OCI-LY1 (cell line): ENCODE measurements around the gene THSD7A.

Experiments used
- H2AFZ ChIP-seq: fragments of 200-600 bp; sonication (generic), shearing (Covaris generic); 2 replicates; pipeline ENCODE4 v1.6.0; 2014; ENCODE audit warnings: antibody characterized with exemption, mild to moderate bottlenecking, low read length
- H3F3A ChIP-seq: fragments of 200-600 bp; sonication (generic), shearing (Covaris generic); 2 replicates; pipeline ENCODE4 v1.6.0; 2014; ENCODE audit warnings: mild to moderate bottlenecking, antibody characterized with exemption, low read length, moderate library complexity; ENCODE audit not compliant: insufficient read depth
- H3K27ac ChIP-seq: fragments of 200-600 bp; sonication (generic); 2 replicates; pipeline ENCODE4 v1.5.1; 2014; ENCODE audit warnings: low read length, mixed run types, mild to moderate bottlenecking, low read depth; ENCODE audit not compliant: poor library complexity, severe bottlenecking
- H3K27me3 ChIP-seq: fragments of 200-600 bp; sonication (generic); 2 replicates; pipeline ENCODE4 v1.6.0; 2014; ENCODE audit warnings: antibody characterized with exemption, mild to moderate bottlenecking, low read length, moderate library complexity; ENCODE audit not compliant: insufficient read depth
- H3K36me3 ChIP-seq: fragments of 200-600 bp; sonication (generic); 2 replicates; pipeline ENCODE4 v1.6.1; 2014; ENCODE audit warnings: mild to moderate bottlenecking, antibody characterized with exemption, low read length, moderate library complexity, mixed read lengths; ENCODE audit not compliant: insufficient read depth
- H3K4me1 ChIP-seq: fragments of 200-600 bp; sonication (generic); 2 replicates; pipeline ENCODE4 v1.5.1; 2014; ENCODE audit warnings: mild to moderate bottlenecking, low read length, moderate library complexity; ENCODE audit not compliant: insufficient read depth, severe bottlenecking
- H3K4me2 ChIP-seq: fragments of 200-600 bp; sonication (generic), shearing (Covaris generic); 2 replicates; pipeline ENCODE4 v1.6.1; 2014; ENCODE audit warnings: low read length
- H3K4me3 ChIP-seq: fragments of 200-600 bp; sonication (generic); 2 replicates; pipeline ENCODE4 v1.5.1; 2014; ENCODE audit warnings: low read length, low read depth, mild to moderate bottlenecking, mixed read lengths; ENCODE audit not compliant: poor library complexity, severe bottlenecking
- H3K79me2 ChIP-seq: fragments of 200-600 bp; shearing (Covaris generic); 2 replicates; pipeline ENCODE4 v1.6.1; 2016; ENCODE audit warnings: mixed run types, low read length, mixed read lengths; ENCODE audit not compliant: insufficient read depth
- H3K9ac ChIP-seq: fragments of 200-600 bp; sonication (generic), shearing (Covaris generic); 2 replicates; pipeline ENCODE4 v1.6.1; 2014; ENCODE audit warnings: mild to moderate bottlenecking, low read length, mixed read lengths
- H3K9me2 ChIP-seq: fragments of 200-600 bp; sonication (generic), shearing (Covaris generic); 2 replicates; pipeline ENCODE4 v1.6.1; 2014; ENCODE audit warnings: low read depth, mild to moderate bottlenecking, low read length, mixed read lengths
- H3K9me3 ChIP-seq: fragments of 200-600 bp; shearing (Covaris generic); 2 replicates; pipeline ENCODE4 v1.6.1; 2014; ENCODE audit warnings: low read length, mixed read lengths
- H4K20me1 ChIP-seq: fragments of 200-600 bp; sonication (generic), shearing (Covaris generic); 2 replicates; pipeline ENCODE4 v1.6.0; 2016; ENCODE audit warnings: mild to moderate bottlenecking, low read length; ENCODE audit not compliant: insufficient read depth
- CTCF ChIP-seq: fragments of 200-600 bp; sonication (generic), shearing (Covaris generic); IDR thresholded peaks from 2 replicates; pipeline ENCODE4 v1.5.1; 2017; ENCODE audit warnings: mild to moderate bottlenecking, antibody characterized with exemption, low read length, moderate library complexity, mixed read lengths
- EZH2 ChIP-seq: fragments of 200-600 bp; sonication (generic), shearing (Covaris generic); IDR thresholded peaks from 2 replicates; pipeline ENCODE4 v1.8.0; 2017; ENCODE audit warnings: borderline replicate concordance, mixed run types, mild to moderate bottlenecking, antibody characterized with exemption, low read length, moderate library complexity, mixed read lengths

The THSD7A gene

GRCh38 chr7:11848251-11848650 is 16.3 kb upstream of the THSD7A start:
- Histone ChIP-seq H2AFZ (no peak overlapping the region), H3K9me2 (no peaks in the 10 kb centered on the region; the same call in 1 of the 2 replicates), H3K9ac (no peak overlapping the region), H3K27ac (no peak overlapping the region), H3F3A (no peaks in the 10 kb centered on the region), H3K4me1 (no peaks in the 10 kb centered on the region), H3K36me3 (no peaks in the 10 kb centered on the region), H3K9me3 (no peaks in the 10 kb centered on the region), H3K79me2 (no peaks in the 10 kb centered on the region), H3K27me3 (no peaks in the 10 kb centered on the region), H3K4me3 (no peak overlapping the region), H3K4me2 (no peak overlapping the region), H4K20me1 (no peaks in the 10 kb centered on the region)
- TF ChIP-seq CTCF (no peak), EZH2 (no peak)

GRCh38 chr7:11847336-11847735 is 15.3 kb upstream of the THSD7A start:
- Histone ChIP-seq H4K20me1 (no peaks in the 10 kb centered on the region), H3K79me2 (no peaks in the 10 kb centered on the region), H3K4me2 (no peak overlapping the region), H3K4me1 (no peaks in the 10 kb centered on the region), H3K27ac (no peak overlapping the region), H3K36me3 (no peaks in the 10 kb centered on the region), H3K9me3 (no peaks in the 10 kb centered on the region), H3K27me3 (no peaks in the 10 kb centered on the region), H2AFZ (no peak overlapping the region), H3K9ac (no peak overlapping the region), H3F3A (no peaks in the 10 kb centered on the region), H3K9me2 (no peaks in the 10 kb centered on the region; the same call in none of the 2 replicates), H3K4me3 (no peak overlapping the region)
- TF ChIP-seq CTCF, result no peak
- no peak for TF ChIP-seq EZH2

GRCh38 chr7:11846361-11846955 is 14.5 kb upstream of the THSD7A start:
- Histone ChIP-seq H3K9ac (no peak overlapping the region), H3K79me2 (no peaks in the 10 kb centered on the region), H3K27ac (no peak overlapping the region), H3K4me2 (no peak overlapping the region), H3K27me3 (no peaks in the 10 kb centered on the region), H3K9me3 (no peaks in the 10 kb centered on the region), H3F3A (no peaks in the 10 kb centered on the region), H4K20me1 (no peaks in the 10 kb centered on the region), H2AFZ (no peak overlapping the region), H3K4me1 (no peaks in the 10 kb centered on the region), H3K9me2 (no peaks in the 10 kb centered on the region; the same call in none of the 2 replicates), H3K4me3 (no peak overlapping the region), H3K36me3 (no peaks in the 10 kb centered on the region)
- TF ChIP-seq CTCF, result no peak
- no peak for TF ChIP-seq EZH2
